ENCODE results near the gene FHOD3. TPM values are rescaled to one million over a fixed set of nuclear protein-coding genes. Genes with fewer than 3 reads are reported as not detected.

The FHOD3 gene
- total RNA-seq, 1 donor from 2014 or later = 16.3 TPM

- Mint-ChIP-seq H3K27ac (no peak overlapping the region), H3K27me3 (ENCODE audit: low read depth) (no peaks in the 10 kb centered on the region), H3K36me3 (no peaks in the 10 kb centered on the region), H3K9me3 (no peaks in the 10 kb centered on the region), H3K4me1 (peaks cover 17% of the 10 kb centered on the region), H3K4me3 (no peak overlapping the region)
- DNase-seq (ENCODE audit: low spot score in 2 of 2, unreplicated experiment in 2 of 2) = no peak
- no peak for TF ChIP-seq CTCF (IDR thresholded peaks at IDR 0.05; ENCODE audit: unreplicated experiment)
Measured at GRCh38 chr18:36333414-36333813, 35.9 kb downstream of the FHOD3 start.

- no peak for DNase-seq (ENCODE audit: low spot score in 2 of 2, unreplicated experiment in 2 of 2)
- H3K4me3 Mint-ChIP-seq = no peak overlapping the region
- no peak for TF ChIP-seq CTCF (IDR thresholded peaks at IDR 0.05; ENCODE audit: unreplicated experiment)
- no peak overlapping the region for H3K27ac Mint-ChIP-seq
- peaks cover 17% of the 10 kb centered on the region for H3K4me1 Mint-ChIP-seq
- H3K27me3 Mint-ChIP-seq (ENCODE audit: low read depth) = no peaks in the 10 kb centered on the region
- no peaks in the 10 kb centered on the region for H3K36me3 Mint-ChIP-seq
- no peaks in the 10 kb centered on the region for H3K9me3 Mint-ChIP-seq
Measured at GRCh38 chr18:36334798-36335197, 37.3 kb downstream of the FHOD3 start.

- Mint-ChIP-seq H3K9me3 (no peaks in the 10 kb centered on the region), H3K27ac (no peak overlapping the region), H3K27me3 (ENCODE audit: low read depth) (no peaks in the 10 kb centered on the region), H3K36me3 (no peaks in the 10 kb centered on the region), H3K4me3 (no peak overlapping the region), H3K4me1 (peaks cover 10% of the 10 kb centered on the region)
- no peak for DNase-seq (ENCODE audit: low spot score in 2 of 2, unreplicated experiment in 2 of 2)
- TF ChIP-seq CTCF (IDR thresholded peaks at IDR 0.05; ENCODE audit: unreplicated experiment) = no peak
Measured at GRCh38 chr18:36335476-36336279, 38.2 kb downstream of the FHOD3 start.

GRCh38 chr18:36337679-36338402 is 40.3 kb downstream of the FHOD3 start:
- no peaks in the 10 kb centered on the region for H3K27me3 Mint-ChIP-seq (ENCODE audit: low read depth)
- TF ChIP-seq CTCF (IDR thresholded peaks at IDR 0.05; ENCODE audit: unreplicated experiment) = no peak
- H3K36me3 Mint-ChIP-seq = peaks cover 1% of the 10 kb centered on the region
- peaks cover 19% of the 10 kb centered on the region for H3K9me3 Mint-ChIP-seq
- no peak overlapping the region for H3K27ac Mint-ChIP-seq
- no peak overlapping the region for H3K4me3 Mint-ChIP-seq
- no peak for DNase-seq (ENCODE audit: low spot score in 2 of 2, unreplicated experiment in 2 of 2)
- no peaks in the 10 kb centered on the region for H3K4me1 Mint-ChIP-seq

GRCh38 chr18:36338403-36338933 is 41.0 kb downstream of the FHOD3 start:
- no peak overlapping the region for H3K27ac Mint-ChIP-seq
- no peak for DNase-seq (ENCODE audit: low spot score in 2 of 2, unreplicated experiment in 2 of 2)
- H3K4me1 Mint-ChIP-seq = no peaks in the 10 kb centered on the region

More at GRCh38 chr18:36338403-36338933, 41.0 kb downstream of the FHOD3 start:
- H3K4me3 Mint-ChIP-seq = no peak overlapping the region
- H3K36me3 Mint-ChIP-seq = peaks cover 1% of the 10 kb centered on the region
- peaks cover 19% of the 10 kb centered on the region for H3K9me3 Mint-ChIP-seq
- H3K27me3 Mint-ChIP-seq (ENCODE audit: low read depth) = no peaks in the 10 kb centered on the region
- TF ChIP-seq CTCF (IDR thresholded peaks at IDR 0.05; ENCODE audit: unreplicated experiment) = no peak
